Activated CD4-positive, alpha-beta T cell treated with anti-CD3 and anti-CD28 coated beads, Interleukin-2, Interleukin-6, amounts not matched to agents 100 ng/mL and 50 ng/mL, durations not matched to agents 16 hours and 8 hours (primary cell): Measurements from ENCODE around the gene LMBR1.
A peak's percentile ranks its signal among the peaks of the same experiment; 100 is the strongest.
"Not testable (repeated sequence)": the region's sequence is repeated elsewhere in the genome, so short reads cannot be mapped to it uniquely, and the experiment has no call there.

Source experiments
- DNase-seq: peaks from one replicate; pipeline ENCODE4 v3.0.0-alpha.2; 2020

Gene LMBR1

GRCh38 chr7:156843582-156843981 lies 49.4 kb downstream of the LMBR1 start:
- not testable (repeated sequence) for DNase-seq

GRCh38 chr7:156843157-156843556 lies 49.8 kb downstream of the LMBR1 start:
- DNase-seq = no peak

GRCh38 chr7:156842740-156843140 lies 50.2 kb downstream of the LMBR1 start:
- no peak for DNase-seq

- DNase-seq = no peak
Observed at GRCh38 chr7:156842317-156842716, 50.7 kb downstream of the LMBR1 start.

GRCh38 chr7:156841497-156841896 lies 51.5 kb downstream of the LMBR1 start:
- no peak for DNase-seq

GRCh38 chr7:156840134-156840533 lies 52.8 kb downstream of the LMBR1 start:
- DNase-seq = no peak

GRCh38 chr7:156836443-156836842 lies 56.5 kb downstream of the LMBR1 start:
- DNase-seq = no peak

- DNase-seq = no peak
Observed at GRCh38 chr7:156834462-156834861, 58.5 kb downstream of the LMBR1 start.

GRCh38 chr7:156833312-156833711 lies 59.7 kb downstream of the LMBR1 start:
- no peak for DNase-seq

GRCh38 chr7:156832195-156832877 lies 60.6 kb downstream of the LMBR1 start:
- DNase-seq = no peak

GRCh38 chr7:156829669-156830336 lies 63.2 kb downstream of the LMBR1 start:
- DNase-seq = no peak

- DNase-seq = peak; percentile 8
Observed at GRCh38 chr7:156827587-156828203, 65.3 kb downstream of the LMBR1 start.

GRCh38 chr7:156823435-156823834 lies 69.5 kb downstream of the LMBR1 start:
- DNase-seq = no peak

GRCh38 chr7:156820445-156821063 lies 72.4 kb downstream of the LMBR1 start:
- DNase-seq = peak; percentile 13

- DNase-seq = no peak
Observed at GRCh38 chr7:156819733-156820295, 73.2 kb downstream of the LMBR1 start.

GRCh38 chr7:156818133-156818532 lies 74.8 kb downstream of the LMBR1 start:
- DNase-seq = no peak

- DNase-seq = peak; percentile 21
Observed at GRCh38 chr7:156816943-156817572, 75.9 kb downstream of the LMBR1 start.

GRCh38 chr7:156811706-156812105 lies 81.3 kb downstream of the LMBR1 start:
- no peak for DNase-seq

- not testable (repeated sequence) for DNase-seq
Observed at GRCh38 chr7:156803656-156804055, 89.3 kb downstream of the LMBR1 start.

GRCh38 chr7:156802214-156802613 lies 90.8 kb downstream of the LMBR1 start:
- DNase-seq = no peak

GRCh38 chr7:156795415-156795814 lies 97.6 kb downstream of the LMBR1 start:
- no peak for DNase-seq

GRCh38 chr7:156793334-156793733 lies 99.6 kb downstream of the LMBR1 start:
- DNase-seq = no peak

- DNase-seq = no peak
Observed at GRCh38 chr7:156792611-156793010, 100.4 kb downstream of the LMBR1 start.
